Activated CD8-positive, alpha-beta T cell treated with anti-CD3 and anti-CD28 coated beads, Interleukin-2, amount 10 ng/mL, durations not matched to agents 7 days and 5 days (primary cell): ENCODE measurements around the gene FOXL1. TPM values are rescaled to one million over a fixed set of nuclear protein-coding genes. Genes with fewer than 3 reads are reported as not detected.

Experiments used
- ATAC-seq: fragments of 150-1000 bp; cut with Tn5 transposase; one replicate; pipeline ENCODE4 v1.10.0; 2021; ENCODE audit warnings: moderate library complexity
- CTCF ChIA-PET: fragments of 350-600 bp; sonication (Branson Sonifier 250); formaldehyde crosslinking; loops from one replicate; lab custom pipeline; 2021; ENCODE audit warnings: antibody characterized with exemption; lab: Charles Lee
- POLR2A ChIA-PET: fragments of 350-600 bp; sonication (Branson Sonifier 250); formaldehyde crosslinking; loops from one replicate; lab custom pipeline; 2021; ENCODE audit warnings: antibody characterized with exemption; lab: Charles Lee
- DNase-seq: peaks from one replicate; pipeline ENCODE4 v3.0.0-alpha.2; 2020
- H3K27ac Mint-ChIP-seq: one replicate; pipeline ENCODE4 v1.8.0; 2021; ENCODE audit warnings: mild to moderate bottlenecking, mixed read lengths
- H3K27me3 Mint-ChIP-seq: one replicate; pipeline ENCODE4 v1.8.0; 2021; ENCODE audit warnings: low read depth, mixed read lengths
- H3K36me3 Mint-ChIP-seq: one replicate; pipeline ENCODE4 v1.8.0; 2021; ENCODE audit warnings: low read depth, mixed read lengths
- H3K4me1 Mint-ChIP-seq: one replicate; pipeline ENCODE4 v1.8.0; 2021; ENCODE audit warnings: low read depth, mixed read lengths
- H3K4me3 Mint-ChIP-seq: one replicate; pipeline ENCODE4 v1.8.0; 2021; ENCODE audit warnings: mild to moderate bottlenecking, mixed read lengths
- H3K9me3 Mint-ChIP-seq: one replicate; pipeline ENCODE4 v1.8.0; 2022; ENCODE audit warnings: mixed read lengths; ENCODE audit not compliant: insufficient read depth
- total RNA-seq, 2 experiments: library from RNA; stranded (reverse); gene quantifications; one replicate each; pipeline ENCODE4 v1.2.3, GENCODE V29; 2021

FOXL1 gene
- total RNA-seq, 2 experiments from 2014 or later = not detected

- no peak overlapping the region for H3K4me3 Mint-ChIP-seq
- ChIA-PET CTCF (no interaction called here), POLR2A (no interaction called here)
- H3K27ac Mint-ChIP-seq = no peak overlapping the region
- DNase-seq (no peak), ATAC-seq (no peak)
- no peaks in the 10 kb centered on the region for H3K36me3 Mint-ChIP-seq
- no peaks in the 10 kb centered on the region for H3K4me1 Mint-ChIP-seq
- no peaks in the 10 kb centered on the region for H3K27me3 Mint-ChIP-seq
- no peaks in the 10 kb centered on the region for H3K9me3 Mint-ChIP-seq
Observed at GRCh38 chr16:86621966-86622365, 43.6 kb downstream of the FOXL1 start.

GRCh38 chr16:86622700-86623615 lies 44.6 kb downstream of the FOXL1 start:
- H3K4me3 Mint-ChIP-seq = no peak overlapping the region
- no peaks in the 10 kb centered on the region for H3K36me3 Mint-ChIP-seq
- no peaks in the 10 kb centered on the region for H3K9me3 Mint-ChIP-seq
- no peak overlapping the region for H3K27ac Mint-ChIP-seq
- ChIA-PET POLR2A (no interaction called here), CTCF (no interaction called here)
- no peaks in the 10 kb centered on the region for H3K27me3 Mint-ChIP-seq
- H3K4me1 Mint-ChIP-seq = no peaks in the 10 kb centered on the region
- DNase-seq (no peak), ATAC-seq (no peak)

GRCh38 chr16:86625029-86625428 lies 46.7 kb downstream of the FOXL1 start:
- no peak for ATAC-seq
- Mint-ChIP-seq H3K27ac (no peak overlapping the region), H3K9me3 (no peaks in the 10 kb centered on the region), H3K4me1 (no peaks in the 10 kb centered on the region), H3K4me3 (no peak overlapping the region), H3K36me3 (no peaks in the 10 kb centered on the region), H3K27me3 (no peaks in the 10 kb centered on the region)
- ChIA-PET POLR2A (no interaction called here), CTCF (no interaction called here)
- DNase-seq = no peak

- DNase-seq (no peak), ATAC-seq (no peak)
- H3K27ac Mint-ChIP-seq = no peak overlapping the region
- no peaks in the 10 kb centered on the region for H3K27me3 Mint-ChIP-seq
- ChIA-PET POLR2A (no interaction called here), CTCF (no interaction called here)
- H3K9me3 Mint-ChIP-seq = no peaks in the 10 kb centered on the region
- no peak overlapping the region for H3K4me3 Mint-ChIP-seq
- no peaks in the 10 kb centered on the region for H3K4me1 Mint-ChIP-seq
- H3K36me3 Mint-ChIP-seq = no peaks in the 10 kb centered on the region
Observed at GRCh38 chr16:86625821-86626220, 47.5 kb downstream of the FOXL1 start.

- no peaks in the 10 kb centered on the region for H3K36me3 Mint-ChIP-seq
- ATAC-seq (no peak), DNase-seq (no peak)
- H3K27me3 Mint-ChIP-seq = no peaks in the 10 kb centered on the region
- H3K4me1 Mint-ChIP-seq = no peaks in the 10 kb centered on the region
- CTCF ChIA-PET = no interaction called here
- H3K4me3 Mint-ChIP-seq = no peak overlapping the region
- no peaks in the 10 kb centered on the region for H3K9me3 Mint-ChIP-seq
- POLR2A ChIA-PET = no interaction called here
- H3K27ac Mint-ChIP-seq = no peak overlapping the region
Observed at GRCh38 chr16:86626284-86626683, 47.9 kb downstream of the FOXL1 start.

- H3K27ac Mint-ChIP-seq = no peak overlapping the region
- no peaks in the 10 kb centered on the region for H3K27me3 Mint-ChIP-seq
- H3K4me3 Mint-ChIP-seq = no peak overlapping the region
- CTCF ChIA-PET = no interaction called here
- no peaks in the 10 kb centered on the region for H3K9me3 Mint-ChIP-seq
- DNase-seq = no peak
- H3K36me3 Mint-ChIP-seq = no peaks in the 10 kb centered on the region
- POLR2A ChIA-PET = no interaction called here
- H3K4me1 Mint-ChIP-seq = peaks cover 7% of the 10 kb centered on the region
- ATAC-seq = no peak
Observed at GRCh38 chr16:86626966-86627365, 48.6 kb downstream of the FOXL1 start.

GRCh38 chr16:86628614-86629013 lies 50.3 kb downstream of the FOXL1 start:
- no peak overlapping the region for H3K4me3 Mint-ChIP-seq
- H3K9me3 Mint-ChIP-seq = no peaks in the 10 kb centered on the region
- ATAC-seq = no peak
- ChIA-PET POLR2A (no interaction called here), CTCF (no interaction called here)
- H3K27ac Mint-ChIP-seq = no peak overlapping the region
- H3K4me1 Mint-ChIP-seq = peaks cover 7% of the 10 kb centered on the region
- no peak for DNase-seq
- no peaks in the 10 kb centered on the region for H3K36me3 Mint-ChIP-seq
- H3K27me3 Mint-ChIP-seq = peaks cover 4% of the 10 kb centered on the region

GRCh38 chr16:86630471-86630870 lies 52.1 kb downstream of the FOXL1 start:
- CTCF ChIA-PET = no interaction called here
- no peak overlapping the region for H3K27ac Mint-ChIP-seq
- H3K4me1 Mint-ChIP-seq = peaks cover 7% of the 10 kb centered on the region
- no peak overlapping the region for H3K4me3 Mint-ChIP-seq
- no peaks in the 10 kb centered on the region for H3K36me3 Mint-ChIP-seq
- peaks cover 4% of the 10 kb centered on the region for H3K27me3 Mint-ChIP-seq
- H3K9me3 Mint-ChIP-seq = no peaks in the 10 kb centered on the region
- ATAC-seq (no peak), DNase-seq (no peak)
- POLR2A ChIA-PET = no interaction called here

- Mint-ChIP-seq H3K36me3 (no peaks in the 10 kb centered on the region), H3K9me3 (no peaks in the 10 kb centered on the region), H3K27ac (no peak overlapping the region), H3K4me3 (no peak overlapping the region), H3K4me1 (peaks cover 7% of the 10 kb centered on the region), H3K27me3 (peaks cover 4% of the 10 kb centered on the region)
- DNase-seq (no peak), ATAC-seq (no peak)
- POLR2A ChIA-PET = no interaction called here
- CTCF ChIA-PET = no interaction called here
Observed at GRCh38 chr16:86631444-86631843, 53.1 kb downstream of the FOXL1 start.

Other genes starting within 250 kb of the FOXL1 start
- gene FOXF1, start 68.0 kb upstream of the FOXL1 start, total RNA-seq = not detected
- gene MTHFSD, start 23.3 kb upstream of the FOXL1 start, total RNA-seq = 10 to 100 TPM; 22.8 to 25.9 TPM
- not detected for gene FOXC2, start 11.7 kb upstream of the FOXL1 start, total RNA-seq